KBM-7 (cell line): ENCODE results near the gene FAM149B1.
A peak's percentile ranks its signal among the peaks of the same experiment; 100 is the strongest.
"Not testable (repeated sequence)": the region's sequence is repeated elsewhere in the genome, so short reads cannot be mapped to it uniquely, and the experiment has no call there.

ENCODE experiments used
- DNase-seq: peaks from one replicate; pipeline ENCODE4 v3.0.0-alpha.2; 2015
- in situ Hi-C: fragments of 300-500 bp; cut with MboI; formaldehyde crosslinking; loops from 2 replicates; pipeline ENCODE4 v1.14.3; 2020; ENCODE audit warnings: low sequenced_read_pairs, low pct_unique_long_range_greater_than_20kb, mixed read lengths

The FAM149B1 gene

GRCh38 chr10:73167783-73168464 lies at the start of gene FAM149B1, which contains the start of gene ECD:
Gene FAM149B1 (plus strand): TSS chr10:73168119. CDS start chr10:73168340, 221 bp downstream.
Gene ECD (minus strand): TSS chr10:73168008. CDS start chr10:73163937, 4,071 bp downstream.
- DNase-seq: peak; percentile 93
- in situ Hi-C loops: no loop called here

GRCh38 chr10:73119457-73119856 lies 48.5 kb upstream of the FAM149B1 start:
- DNase-seq: no peak
- in situ Hi-C loops: no loop called here

- in situ Hi-C loops: no loop called here
- DNase-seq: no peak
Observed at GRCh38 chr10:73119952-73120351, 48.0 kb upstream of the FAM149B1 start.

GRCh38 chr10:73126343-73126742 lies 41.6 kb upstream of the FAM149B1 start:
- in situ Hi-C loops: no loop called here

GRCh38 chr10:73131301-73131700 lies 36.6 kb upstream of the FAM149B1 start:
- no peak for DNase-seq
- in situ Hi-C loops: no loop called here

More at GRCh38 chr10:73126343-73126742, 41.6 kb upstream of the FAM149B1 start:
- no peak for DNase-seq

GRCh38 chr10:73131913-73132686 lies 35.8 kb upstream of the FAM149B1 start:
- in situ Hi-C loops: no loop called here
- no peak for DNase-seq

- in situ Hi-C loops: no loop called here
Observed at GRCh38 chr10:73134727-73135126, 33.2 kb upstream of the FAM149B1 start.

GRCh38 chr10:73136627-73137026 lies 31.3 kb upstream of the FAM149B1 start:
- in situ Hi-C loops: no loop called here
- DNase-seq: no peak

More at GRCh38 chr10:73134727-73135126, 33.2 kb upstream of the FAM149B1 start:
- no peak for DNase-seq

GRCh38 chr10:73139251-73139650 lies 28.7 kb upstream of the FAM149B1 start:
- in situ Hi-C loops: no loop called here
- no peak for DNase-seq

- in situ Hi-C loops: no loop called here
- DNase-seq: no peak
Observed at GRCh38 chr10:73141603-73142002, 26.3 kb upstream of the FAM149B1 start.

GRCh38 chr10:73150633-73151413 lies 17.1 kb upstream of the FAM149B1 start:
- in situ Hi-C loops: not testable (repeated sequence)

GRCh38 chr10:73152009-73152408 lies 15.9 kb upstream of the FAM149B1 start:
- no peak for DNase-seq
- in situ Hi-C loops: no loop called here

More at GRCh38 chr10:73150633-73151413, 17.1 kb upstream of the FAM149B1 start:
- DNase-seq: not testable (repeated sequence)

GRCh38 chr10:73156054-73156453 lies 11.9 kb upstream of the FAM149B1 start:
- DNase-seq: no peak
- in situ Hi-C loops: no loop called here

- in situ Hi-C loops: no loop called here
- DNase-seq: peak; percentile 75
Observed at GRCh38 chr10:73159038-73159648, 8.8 kb upstream of the FAM149B1 start.

GRCh38 chr10:73161079-73161478 lies 6.8 kb upstream of the FAM149B1 start:
- no peak for DNase-seq
- in situ Hi-C loops: no loop called here

GRCh38 chr10:73161662-73162061 lies 6.3 kb upstream of the FAM149B1 start:
- DNase-seq: no peak
- in situ Hi-C loops: no loop called here

- no peak for DNase-seq
- in situ Hi-C loops: no loop called here
Observed at GRCh38 chr10:73163096-73163495, 4.8 kb upstream of the FAM149B1 start.

GRCh38 chr10:73166972-73167371 lies 947 bp upstream of the FAM149B1 start:
- DNase-seq: no peak
- in situ Hi-C loops: no loop called here

- in situ Hi-C loops: no loop called here
Observed at GRCh38 chr10:73167458-73167782, 499 bp upstream of the FAM149B1 start.

More at GRCh38 chr10:73167458-73167782, 499 bp upstream of the FAM149B1 start:
- no peak for DNase-seq
